Mononuclear cell (primary cell): ENCODE measurements around the gene NPR3. TPM values are rescaled to one million over a fixed set of nuclear protein-coding genes. Genes with fewer than 3 reads are reported as not detected.

Source experiments
- H3K27me3 ChIP-seq: 2 replicates; pipeline ENCODE4 v1.6.0; 2011; ENCODE audit warnings: low read length, control low read depth; ENCODE audit not compliant: insufficient read depth
- H3K4me1 ChIP-seq: 2 replicates; pipeline ENCODE4 v1.5.1; 2011; ENCODE audit warnings: mild to moderate bottlenecking, low read length, control low read depth; ENCODE audit not compliant: insufficient read depth
- H3K4me3 ChIP-seq: 2 replicates; pipeline ENCODE4 v1.5.1; 2011; ENCODE audit warnings: mild to moderate bottlenecking, low read length, moderate library complexity
- H3K9me3 ChIP-seq: 2 replicates; pipeline ENCODE4 v1.5.1; 2011; ENCODE audit warnings: low read depth, mild to moderate bottlenecking, control low read depth, low read length
- total RNA-seq: library from RNA; depleted of rRNA; stranded (reverse); fragments of >200 nt; gene quantifications from one replicate; pipeline ENCODE4 v1.2.3, GENCODE V29; 2012

The NPR3 gene
- total RNA-seq, 1 donor = 0.52 TPM

DNA sequence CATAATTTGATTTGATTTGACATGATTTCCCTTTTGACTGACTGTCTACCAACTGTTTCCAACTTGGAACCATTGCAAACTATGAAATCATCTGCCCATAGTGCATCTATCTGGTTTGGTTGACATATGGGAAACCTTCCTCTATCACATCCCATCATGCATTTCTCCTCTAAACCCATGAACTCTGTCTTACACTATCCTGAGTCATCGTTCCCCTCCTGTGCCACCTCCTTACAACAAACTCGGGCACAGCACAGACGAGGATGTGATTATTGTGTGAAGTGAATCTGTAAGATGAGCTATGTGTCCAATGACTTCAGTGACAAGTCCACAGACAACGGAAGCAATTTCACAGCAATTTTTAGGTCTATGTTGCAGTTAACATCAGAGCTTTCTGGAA, 126.1 kb downstream of the NPR3 start:
- Histone ChIP-seq H3K4me1 (no peaks in the 10 kb centered on the region), H3K9me3 (no peaks in the 10 kb centered on the region), H3K27me3 (no peaks in the 10 kb centered on the region), H3K4me3 (no peak overlapping the region)

DNA sequence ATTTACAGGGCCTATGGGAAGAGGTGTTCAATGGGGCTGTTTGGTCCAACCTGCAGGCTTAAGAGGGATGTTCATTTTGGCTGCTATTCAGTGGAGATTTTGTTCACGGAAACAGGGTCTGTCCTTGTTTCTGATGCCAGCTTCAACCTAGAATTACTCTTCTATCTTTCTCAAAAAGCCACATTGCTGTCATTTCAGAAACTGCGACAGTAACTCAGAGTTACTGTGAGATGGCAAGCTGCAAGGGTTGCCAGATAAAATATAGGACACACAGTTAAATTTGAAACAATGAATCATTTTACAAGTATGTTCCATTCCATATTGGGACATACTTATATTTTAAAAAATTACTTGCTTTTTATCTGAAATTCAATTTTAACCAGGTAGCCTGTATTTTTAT, 128.0 kb downstream of the NPR3 start:
- Histone ChIP-seq H3K4me3 (no peak overlapping the region), H3K4me1 (peaks cover 7% of the 10 kb centered on the region), H3K9me3 (no peaks in the 10 kb centered on the region), H3K27me3 (no peaks in the 10 kb centered on the region)

DNA sequence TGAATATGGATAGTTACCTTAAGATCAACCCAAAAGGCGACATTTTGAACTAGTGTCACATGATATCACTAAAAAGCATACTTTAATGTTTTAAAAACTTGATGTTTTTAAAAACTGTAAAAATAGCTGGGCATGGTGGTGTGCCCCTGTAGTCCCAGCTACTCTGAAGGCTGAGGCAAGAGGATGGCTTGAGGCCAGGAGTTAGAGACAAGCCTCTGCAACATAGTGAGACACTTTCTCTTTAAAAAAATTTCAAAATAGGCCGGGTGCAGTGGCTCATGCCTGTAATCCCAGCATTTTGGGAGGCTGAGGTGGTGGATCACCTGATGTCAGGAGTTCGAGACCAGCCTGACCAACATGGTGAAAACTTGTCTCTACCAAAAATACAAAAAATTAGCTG, 129.5 kb downstream of the NPR3 start:
- Histone ChIP-seq H3K4me1 (peaks cover 7% of the 10 kb centered on the region), H3K9me3 (no peaks in the 10 kb centered on the region), H3K4me3 (no peak overlapping the region), H3K27me3 (no peaks in the 10 kb centered on the region)

Other genes starting within 250 kb of the NPR3 start
- 301 TPM for gene SUB1, start 125.8 kb upstream of the NPR3 start, total RNA-seq